Osteocyte (in vitro differentiated cells): ENCODE measurements around the gene AK9. TPM values are rescaled to one million over a fixed set of nuclear protein-coding genes. Genes with fewer than 3 reads are reported as not detected.

ENCODE experiments used
- DNase-seq: peaks from one replicate; pipeline ENCODE4 v3.0.0; 2021; ENCODE audit warnings: mixed read lengths; ENCODE audit not compliant: unreplicated experiment; ENCODE audit errors: extremely low spot score
- H3K27ac Mint-ChIP-seq: one replicate; pipeline ENCODE4 v1.8.0; 2021; ENCODE audit warnings: mild to moderate bottlenecking, mixed read lengths; ENCODE audit not compliant: unreplicated experiment
- H3K27me3 Mint-ChIP-seq: one replicate; pipeline ENCODE4 v1.8.0; 2021; ENCODE audit warnings: mixed read lengths; ENCODE audit not compliant: unreplicated experiment
- H3K36me3 Mint-ChIP-seq: one replicate; pipeline ENCODE4 v1.8.0; 2021; ENCODE audit warnings: mixed read lengths; ENCODE audit not compliant: unreplicated experiment
- H3K4me1 Mint-ChIP-seq: one replicate; pipeline ENCODE4 v1.8.0; 2021; ENCODE audit warnings: mixed read lengths; ENCODE audit not compliant: unreplicated experiment
- H3K4me3 Mint-ChIP-seq: one replicate; pipeline ENCODE4 v1.8.0; 2021; ENCODE audit warnings: mild to moderate bottlenecking, moderate library complexity, mixed read lengths; ENCODE audit not compliant: unreplicated experiment
- H3K9me3 Mint-ChIP-seq: one replicate; pipeline ENCODE4 v1.8.0; 2021; ENCODE audit warnings: mixed read lengths; ENCODE audit not compliant: unreplicated experiment
- total RNA-seq: library from RNA; stranded (reverse); gene quantifications from 2 replicates; pipeline ENCODE4 v1.2.1, GENCODE V29; 2021
- TF ChIP-seq, protein P1 (sequence below): fragments of 200-600 bp; sonication (generic); IDR thresholded peaks from 2 replicates; pipeline ENCODE4 v1.5.0; 2021; ENCODE audit warnings: antibody characterized with exemption, mild to moderate bottlenecking, moderate library complexity

AK9 gene
- total RNA-seq, 1 donor from 2014 or later: 5.3 TPM

GRCh38 chr6:109672839-109673238, 18.2 kb downstream of the AK9 start:
- TF ChIP-seq, protein P1, sequence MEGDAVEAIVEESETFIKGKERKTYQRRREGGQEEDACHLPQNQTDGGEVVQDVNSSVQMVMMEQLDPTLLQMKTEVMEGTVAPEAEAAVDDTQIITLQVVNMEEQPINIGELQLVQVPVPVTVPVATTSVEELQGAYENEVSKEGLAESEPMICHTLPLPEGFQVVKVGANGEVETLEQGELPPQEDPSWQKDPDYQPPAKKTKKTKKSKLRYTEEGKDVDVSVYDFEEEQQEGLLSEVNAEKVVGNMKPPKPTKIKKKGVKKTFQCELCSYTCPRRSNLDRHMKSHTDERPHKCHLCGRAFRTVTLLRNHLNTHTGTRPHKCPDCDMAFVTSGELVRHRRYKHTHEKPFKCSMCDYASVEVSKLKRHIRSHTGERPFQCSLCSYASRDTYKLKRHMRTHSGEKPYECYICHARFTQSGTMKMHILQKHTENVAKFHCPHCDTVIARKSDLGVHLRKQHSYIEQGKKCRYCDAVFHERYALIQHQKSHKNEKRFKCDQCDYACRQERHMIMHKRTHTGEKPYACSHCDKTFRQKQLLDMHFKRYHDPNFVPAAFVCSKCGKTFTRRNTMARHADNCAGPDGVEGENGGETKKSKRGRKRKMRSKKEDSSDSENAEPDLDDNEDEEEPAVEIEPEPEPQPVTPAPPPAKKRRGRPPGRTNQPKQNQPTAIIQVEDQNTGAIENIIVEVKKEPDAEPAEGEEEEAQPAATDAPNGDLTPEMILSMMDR: no peak
- Mint-ChIP-seq H3K27me3 (no peaks in the 10 kb centered on the region), H3K4me1 (peaks cover 17% of the 10 kb centered on the region), H3K4me3 (no peak overlapping the region), H3K9me3 (no peaks in the 10 kb centered on the region), H3K27ac (no peak overlapping the region), H3K36me3 (no peaks in the 10 kb centered on the region)
- DNase-seq: no peak

- no peak overlapping the region for H3K27ac Mint-ChIP-seq
- TF ChIP-seq, protein P1: no peak
- H3K27me3 Mint-ChIP-seq: no peaks in the 10 kb centered on the region
These were observed 18.8 kb downstream of the AK9 start for GRCh38 chr6:109672175-109672574.

DNA sequence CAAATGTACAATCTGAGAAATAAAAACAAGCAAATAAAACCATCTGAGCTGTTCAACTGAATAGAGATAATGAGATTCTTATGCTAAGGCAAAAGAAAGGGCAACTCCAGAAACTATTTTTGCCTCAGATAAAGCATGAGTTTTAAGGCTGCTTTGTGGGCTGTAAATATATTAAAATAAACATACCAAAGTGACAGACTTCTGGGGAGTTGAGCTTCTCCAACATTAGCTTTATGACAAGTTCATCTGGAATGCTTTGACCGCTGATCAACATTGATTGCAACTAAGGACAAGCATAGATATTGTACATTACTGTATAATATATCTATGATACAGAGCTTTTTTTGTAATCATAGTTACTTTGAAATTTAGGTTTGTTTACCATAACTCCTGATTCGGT, 19.3 kb downstream of the AK9 start:
- Mint-ChIP-seq H3K4me1 (peaks cover 17% of the 10 kb centered on the region), H3K27me3 (no peaks in the 10 kb centered on the region), H3K9me3 (no peaks in the 10 kb centered on the region), H3K36me3 (no peaks in the 10 kb centered on the region), H3K4me3 (no peak overlapping the region), H3K27ac (no peak overlapping the region)
- DNase-seq: no peak
- TF ChIP-seq, protein P1: no peak

More at GRCh38 chr6:109672175-109672574, 18.8 kb downstream of the AK9 start:
- Mint-ChIP-seq H3K36me3 (no peaks in the 10 kb centered on the region), H3K4me1 (peaks cover 17% of the 10 kb centered on the region), H3K4me3 (no peak overlapping the region), H3K9me3 (no peaks in the 10 kb centered on the region)
- no peak for DNase-seq

DNA sequence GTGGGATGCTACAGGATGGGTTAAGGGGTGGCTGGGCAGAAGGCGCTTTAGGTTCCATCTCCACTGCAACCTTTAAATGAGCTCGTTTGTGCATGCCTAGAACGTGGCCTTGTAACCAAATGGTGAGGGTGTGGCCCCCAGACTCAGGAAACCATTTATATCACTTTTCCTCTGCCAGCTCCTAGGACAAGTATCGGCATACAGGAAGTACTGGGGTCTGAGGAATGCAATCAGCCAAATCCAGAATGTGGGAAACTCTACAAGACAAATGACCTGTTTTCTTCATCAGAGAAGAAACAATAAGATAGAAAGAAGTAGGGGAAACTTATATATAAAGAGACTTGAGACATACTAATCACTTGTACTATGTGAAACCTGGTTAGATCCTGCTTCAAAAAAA, 21.2 kb downstream of the AK9 start:
- H3K27ac Mint-ChIP-seq: no peak overlapping the region
- no peaks in the 10 kb centered on the region for H3K36me3 Mint-ChIP-seq
- no peak for DNase-seq
- H3K4me1 Mint-ChIP-seq: peaks cover 17% of the 10 kb centered on the region
- H3K27me3 Mint-ChIP-seq: no peaks in the 10 kb centered on the region
- TF ChIP-seq, protein P1: no peak
- no peaks in the 10 kb centered on the region for H3K9me3 Mint-ChIP-seq
- no peak overlapping the region for H3K4me3 Mint-ChIP-seq

DNA sequence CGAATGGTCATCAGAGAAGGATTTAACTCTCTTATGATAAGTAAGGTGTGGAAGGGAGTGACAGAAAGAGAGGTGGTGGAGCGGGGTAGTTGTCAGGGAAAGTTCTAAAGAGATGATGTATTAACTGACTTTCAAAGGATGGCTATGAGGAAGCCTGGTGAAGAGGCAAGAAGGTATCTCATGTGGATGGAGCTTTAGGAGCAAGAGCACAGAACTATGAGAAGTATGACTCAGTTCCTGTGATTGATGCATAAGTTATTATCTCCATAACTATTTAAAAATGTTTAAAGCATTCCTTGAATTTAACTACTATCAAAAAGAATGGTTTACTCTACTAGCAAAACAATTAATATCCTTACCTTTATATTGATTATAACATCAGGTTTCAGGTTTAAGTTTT, 28.8 kb downstream of the AK9 start:
- no peaks in the 10 kb centered on the region for H3K9me3 Mint-ChIP-seq
- no peak for DNase-seq
- TF ChIP-seq, protein P1: no peak
- H3K27ac Mint-ChIP-seq: no peak overlapping the region
- no peaks in the 10 kb centered on the region for H3K27me3 Mint-ChIP-seq
- H3K4me1 Mint-ChIP-seq: no peaks in the 10 kb centered on the region
- H3K4me3 Mint-ChIP-seq: no peak overlapping the region
- no peaks in the 10 kb centered on the region for H3K36me3 Mint-ChIP-seq
